Fibroblast of lung (primary cell): ENCODE measurements around the gene INTS14.

Experiments used
- CTCF ChIP-seq, 2 donors: IDR thresholded peaks in 1 of 2; conservative IDR thresholded peaks in 1 of 2; 1 replicate in 1 of 2; 2 replicates in 1 of 2; pipeline ENCODE4 v1.5.1; 2011 to 2012; ENCODE audit warnings: low read length in 2 of 2, control low read depth in 1 of 2, inconsistent platforms in 1 of 2, low read depth in 1 of 2, mild to moderate bottlenecking in 1 of 2
- EZH2 ChIP-seq: IDR thresholded peaks from 2 replicates; pipeline ENCODE4 v1.5.1; 2012; ENCODE audit warnings: low read length, control low read depth, mild to moderate bottlenecking; ENCODE audit errors: missing control alignments

GRCh38 chr15:65553691-65554090 lies 57.2 kb downstream of the INTS14 start:
- TF ChIP-seq CTCF (conservative IDR thresholded peaks at IDR 0.05 in 1 of 2, IDR thresholded peaks at IDR 0.05 in 1 of 2; ENCODE audit: low read depth in 1 of 2, low read length in 2 of 2): no peak
- TF ChIP-seq EZH2: no peak
